Hepatocyte (in vitro differentiated cells): ENCODE results near the gene CALY. TPM values are rescaled to one million over a fixed set of nuclear protein-coding genes. Genes with fewer than 3 reads are reported as not detected.
A peak's percentile ranks its signal among the peaks of the same experiment; 100 is the strongest.

Source experiments
- DNase-seq: peaks from one replicate; pipeline ENCODE4 v3.0.0-alpha.2; 2016; ENCODE audit warnings: low spot score
- H2AFZ ChIP-seq: fragments of 200-600 bp; sonication (generic); 2 replicates; pipeline ENCODE4 v1.6.0; 2016; ENCODE audit warnings: antibody characterized with exemption, mild to moderate bottlenecking
- H3K27ac ChIP-seq: fragments of 200-600 bp; sonication (generic); 2 replicates; pipeline ENCODE4 v1.5.1; 2016; ENCODE audit warnings: mild to moderate bottlenecking
- H3K27me3 ChIP-seq: fragments of 200-600 bp; sonication (generic); 2 replicates; pipeline ENCODE4 v1.6.1; 2016
- H3K36me3 ChIP-seq: fragments of 200-600 bp; sonication (generic); replicated peaks from 2 replicates; pipeline ENCODE4 v1.5.1; 2016; ENCODE audit warnings: low read depth; ENCODE audit not compliant: insufficient read depth
- H3K4me1 ChIP-seq: fragments of 200-600 bp; sonication (generic); 2 replicates; pipeline ENCODE4 v1.5.1; 2016; ENCODE audit warnings: mild to moderate bottlenecking, moderate library complexity; ENCODE audit not compliant: insufficient read depth
- H3K4me2 ChIP-seq: fragments of 200-600 bp; sonication (generic); 2 replicates; pipeline ENCODE4 v1.6.0; 2016
- H3K4me3 ChIP-seq: fragments of 200-600 bp; sonication (generic); 2 replicates; pipeline ENCODE4 v1.5.1; 2016; ENCODE audit warnings: mild to moderate bottlenecking
- H3K79me2 ChIP-seq: fragments of 200-600 bp; sonication (generic); 2 replicates; pipeline ENCODE4 v1.6.0; 2017; ENCODE audit warnings: mild to moderate bottlenecking
- H3K9me2 ChIP-seq: fragments of 200-600 bp; sonication (generic); replicated peaks from 2 replicates; pipeline ENCODE4 v1.6.0; 2017; ENCODE audit warnings: mild to moderate bottlenecking; ENCODE audit not compliant: insufficient read depth
- H3K9me3 ChIP-seq: fragments of 200-600 bp; sonication (generic); 2 replicates; pipeline ENCODE4 v1.5.1; 2016; ENCODE audit warnings: low read depth, mild to moderate bottlenecking
- H4K20me1 ChIP-seq: fragments of 200-600 bp; sonication (generic); 2 replicates; pipeline ENCODE4 v1.6.0; 2016; ENCODE audit warnings: mild to moderate bottlenecking; ENCODE audit not compliant: insufficient read depth, poor library complexity, severe bottlenecking
- CTCF ChIP-seq: fragments of 200-600 bp; sonication (generic); IDR thresholded peaks from 2 replicates; pipeline ENCODE4 v1.5.1; 2016; ENCODE audit warnings: antibody characterized with exemption, mild to moderate bottlenecking; ENCODE audit not compliant: poor library complexity
- EZH2 ChIP-seq: fragments of 200-600 bp; sonication (generic); IDR thresholded peaks from 2 replicates; pipeline ENCODE4 v1.6.1; 2016; ENCODE audit warnings: antibody characterized with exemption, mild to moderate bottlenecking, borderline replicate concordance
- EZH2phosphoT487 ChIP-seq: fragments of 200-600 bp; sonication (generic); IDR thresholded peaks from one replicate; pipeline ENCODE4 v1.6.1; 2018; ENCODE audit warnings: antibody characterized with exemption, mild to moderate bottlenecking, low read depth, moderate library complexity; ENCODE audit not compliant: unreplicated experiment, severe bottlenecking
- WGBS: methylation state at CpG from one replicate; pipeline ENCODE4 v1.1.6; 2016; ENCODE audit warnings: low lambda C conversion rate; ENCODE audit errors: missing lambda C conversion rate; 5-methylcytosine and 5-hydroxymethylcytosine counted together
- polyA plus RNA-seq: library from polyadenylated mRNA; unstranded; fragments of >200 nt; fragmentation: Nextera tagmentation; extraction: Ambion mirVana; gene quantifications from 2 replicates; pipeline ENCODE4 v1.2.1, GENCODE V29; 2016
- total RNA-seq: library from RNA; depleted of rRNA; stranded (reverse); fragments of >200 nt; gene quantifications from 2 replicates; pipeline ENCODE4 v1.2.3, GENCODE V29; 2014

CALY gene
- total and polyA plus RNA-seq, 2 experiments from 2014 or later: 2.3 to 3.7 TPM

GRCh38 chr10:133329491-133330202, 7.0 kb downstream of the CALY start:
- peak; percentile 94 for DNase-seq
- Histone ChIP-seq H3K27me3 (peaks cover 55% of the 10 kb centered on the region), H3K4me3 (no peak overlapping the region), H3K36me3 (no peaks in the 10 kb centered on the region), H3K27ac (no peak overlapping the region), H3K79me2 (no peaks in the 10 kb centered on the region), H3K9me2 (no peaks in the 10 kb centered on the region), H3K9me3 (no peaks in the 10 kb centered on the region), H2AFZ (peak overlapping the region; percentile 69), H4K20me1 (no peaks in the 10 kb centered on the region), H3K4me2 (peak overlapping the region; percentile 76), H3K4me1 (peaks cover 3% of the 10 kb centered on the region)
- TF ChIP-seq CTCF (peak; percentile 98), EZH2phosphoT487 (no peak), EZH2 (no peak)
- 11% methylated on average over 36 of the region's 37 CpGs for WGBS

GRCh38 chr10:133328358-133329343, 8.0 kb downstream of the CALY start:
- Histone ChIP-seq H3K4me1 (peaks cover 3% of the 10 kb centered on the region), H3K36me3 (no peaks in the 10 kb centered on the region), H3K4me2 (no peak overlapping the region), H3K9me2 (no peaks in the 10 kb centered on the region), H3K27ac (no peak overlapping the region), H3K9me3 (no peaks in the 10 kb centered on the region), H3K4me3 (no peak overlapping the region), H4K20me1 (no peaks in the 10 kb centered on the region), H2AFZ (no peak overlapping the region), H3K27me3 (peaks cover 52% of the 10 kb centered on the region), H3K79me2 (no peaks in the 10 kb centered on the region)
- no peak for DNase-seq
- no peak for TF ChIP-seq EZH2
- no peak for TF ChIP-seq EZH2phosphoT487
- no peak for TF ChIP-seq CTCF
- WGBS: 86% methylated on average over 15 of the region's 15 CpGs

GRCh38 chr10:133327651-133328357, 8.9 kb downstream of the CALY start:
- no peak overlapping the region for H2AFZ ChIP-seq
- H3K4me1 ChIP-seq: peaks cover 3% of the 10 kb centered on the region
- no peaks in the 10 kb centered on the region for H3K9me3 ChIP-seq
- no peaks in the 10 kb centered on the region for H3K36me3 ChIP-seq
- no peak overlapping the region for H3K4me3 ChIP-seq
- no peaks in the 10 kb centered on the region for H4K20me1 ChIP-seq
- H3K27me3 ChIP-seq: peaks cover 50% of the 10 kb centered on the region
- H3K4me2 ChIP-seq: no peak overlapping the region
- 65% methylated on average over 11 of the region's 12 CpGs for WGBS
- TF ChIP-seq EZH2phosphoT487 (no peak), EZH2 (no peak), CTCF (no peak)
- no peak for DNase-seq
- no peak overlapping the region for H3K27ac ChIP-seq
- H3K79me2 ChIP-seq: no peaks in the 10 kb centered on the region
- no peaks in the 10 kb centered on the region for H3K9me2 ChIP-seq
